Keratinocyte (primary cell): ENCODE data around the gene AKR1A1. TPM values are rescaled to one million over a fixed set of nuclear protein-coding genes. Genes with fewer than 3 reads are reported as not detected.

Experiments used
- DNase-seq: peaks from one replicate; pipeline ENCODE4 v3.0.0-alpha.2; 2011; ENCODE audit warnings: low read depth, missing footprints, low spot score
- FAIRE-seq: peaks from 2 replicates; lab custom pipeline; 2011; peaks lifted over from hg19 to GRCh38; lab: Jason Lieb, UNC
- H2AFZ ChIP-seq: 2 replicates; pipeline ENCODE4 v1.6.0; 2012; ENCODE audit warnings: low read length, control low read depth, inconsistent platforms; ENCODE audit not compliant: control insufficient read depth
- H3K27ac ChIP-seq: 2 replicates; pipeline ENCODE4 v1.5.1; 2011; ENCODE audit warnings: low read length; ENCODE audit not compliant: control insufficient read depth, insufficient read depth
- H3K27me3 ChIP-seq: 3 replicates; pipeline ENCODE4 v1.6.0; 2011; ENCODE audit warnings: low read length; ENCODE audit not compliant: control insufficient read depth, insufficient read depth; ENCODE audit errors: extremely low read depth
- H3K36me3 ChIP-seq, 2 experiments: 2 replicates in 1 of 2; 3 replicates in 1 of 2; pipeline ENCODE4 v1.5.1; 2011; ENCODE audit warnings: low read length in 2 of 2, mild to moderate bottlenecking in 1 of 2; ENCODE audit not compliant: control insufficient read depth in 2 of 2, insufficient read depth in 2 of 2; ENCODE audit errors: extremely low read depth in 1 of 2
- H3K4me1 ChIP-seq: 3 replicates; pipeline ENCODE4 v1.5.1; 2011; ENCODE audit warnings: low read length; ENCODE audit not compliant: control insufficient read depth, insufficient read depth; ENCODE audit errors: extremely low read depth
- H3K4me2 ChIP-seq: 3 replicates; pipeline ENCODE4 v1.6.0; 2011; ENCODE audit warnings: low read depth, low read length; ENCODE audit not compliant: control insufficient read depth, insufficient read depth; ENCODE audit errors: extremely low read depth
- H3K4me3 ChIP-seq, 3 experiments: fragments of 200-600 bp in 1 of 3; sonication (generic) in 1 of 3; 2 replicates in 2 of 3; 3 replicates in 1 of 3; pipeline ENCODE4 v1.5.1; 2011 to 2016; ENCODE audit warnings: low read length in 3 of 3, mild to moderate bottlenecking in 3 of 3, control low read depth in 2 of 3, inconsistent platforms in 1 of 3, low read depth in 1 of 3, mixed read lengths in 1 of 3, mixed run types in 1 of 3, moderate library complexity in 1 of 3; ENCODE audit not compliant: control insufficient read depth in 2 of 3, insufficient read depth in 2 of 3; ENCODE audit errors: extremely low read depth in 1 of 3
- H3K79me2 ChIP-seq: 2 replicates; pipeline ENCODE4 v1.6.0; 2012; ENCODE audit warnings: low read length; ENCODE audit not compliant: control insufficient read depth, insufficient read depth
- H3K9ac ChIP-seq: 3 replicates; pipeline ENCODE4 v1.6.0; 2011; ENCODE audit warnings: low read length; ENCODE audit not compliant: control insufficient read depth, insufficient read depth; ENCODE audit errors: extremely low read depth
- H3K9me1 ChIP-seq: 3 replicates; pipeline ENCODE4 v1.6.0; 2011; ENCODE audit warnings: low read length; ENCODE audit not compliant: control insufficient read depth, insufficient read depth; ENCODE audit errors: extremely low read depth
- H3K9me3 ChIP-seq: 2 replicates; pipeline ENCODE4 v1.5.1; 2012; ENCODE audit warnings: low read depth, low read length; ENCODE audit not compliant: control insufficient read depth
- H4K20me1 ChIP-seq: 3 replicates; pipeline ENCODE4 v1.6.0; 2011; ENCODE audit warnings: low read length; ENCODE audit not compliant: control insufficient read depth, insufficient read depth; ENCODE audit errors: extremely low read depth
- CTCF ChIP-seq, 3 experiments: IDR thresholded peaks in 1 of 3; conservative IDR thresholded peaks in 1 of 3; optimal IDR thresholded peaks in 1 of 3; 2 replicates in 2 of 3; 3 replicates in 1 of 3; pipeline versions ENCODE3 to v1.5.1; 2011; ENCODE audit warnings: low read length in 3 of 3, mild to moderate bottlenecking in 3 of 3, moderate library complexity in 2 of 3, control low read depth in 1 of 3, inconsistent platforms in 1 of 3; ENCODE audit not compliant: insufficient read depth in 2 of 3; ENCODE audit errors: extremely low read depth in 1 of 3
- EZH2 ChIP-seq: IDR thresholded peaks from one replicate; pipeline ENCODE4 v1.6.1; 2012; ENCODE audit warnings: inconsistent platforms, mild to moderate bottlenecking, low read length, moderate library complexity
- dilution Hi-C: fragments of 300-500 bp; cut with MboI; formaldehyde crosslinking; loops from one replicate; pipeline ENCODE4 v1.7.0; 2020; ENCODE audit warnings: low sequenced_read_pairs; ENCODE audit not compliant: extremely low pct_ligation_motif_present
- polyA plus RNA-seq, 5 experiments: library from polyadenylated mRNA; depleted of rRNA in 3 of 5; stranded (reverse) in 3 of 5; stranded (forward) in 1 of 5; unstranded in 1 of 5; fragments of >200 nt; gene quantifications; 1 replicate in 1 of 5; 2 replicates in 3 of 5; 3 replicates in 1 of 5; pipeline versions ENCODE4 v1.2.1 to v1.2.3, GENCODE V29; 2011 to 2012; ENCODE audit warnings: missing spikeins in 2 of 5, low read depth in 1 of 5, low replicate concordance in 1 of 5

The AKR1A1 gene
- polyA plus RNA-seq, 1 donor (not counting 4 experiments of a cell fraction or from before 2014, with no cell fraction given) = 107 TPM

- H3K9me1 ChIP-seq = no peaks in the 10 kb centered on the region
- H3K27me3 ChIP-seq = no peaks in the 10 kb centered on the region
- no peak for DNase-seq
- dilution Hi-C loops = no loop called here
- no peaks in the 10 kb centered on the region for H3K4me1 ChIP-seq
- TF ChIP-seq EZH2 (no peak), CTCF (optimal IDR thresholded peaks at IDR 0.05 in 1 of 3, IDR thresholded peaks at IDR 0.05 in 1 of 3, conservative IDR thresholded peaks at IDR 0.05 in 1 of 3; ENCODE audit: extremely low read depth in 1 of 3, insufficient read depth in 2 of 3, low read length in 3 of 3) (no peak)
- peaks cover 11 to 24% of the 10 kb centered on the region in 2 experiments for H3K36me3 ChIP-seq
- no peak overlapping the region for H3K27ac ChIP-seq
- H3K4me3 ChIP-seq = no peak overlapping the region
- H2AFZ ChIP-seq = no peak overlapping the region
- no peaks in the 10 kb centered on the region for H4K20me1 ChIP-seq
- H3K9ac ChIP-seq = no peak overlapping the region
- no peaks in the 10 kb centered on the region for H3K9me3 ChIP-seq
- no peak for FAIRE-seq
- H3K79me2 ChIP-seq = no peaks in the 10 kb centered on the region
- no peak overlapping the region for H3K4me2 ChIP-seq
Measured at GRCh38 chr1:45573231-45573804, 22.7 kb downstream of the AKR1A1 start.

- Histone ChIP-seq H3K36me3 (peaks cover 8 to 18% of the 10 kb centered on the region in 2 experiments), H3K9ac (no peak overlapping the region), H3K9me1 (no peaks in the 10 kb centered on the region), H3K27ac (no peak overlapping the region), H3K79me2 (no peaks in the 10 kb centered on the region), H3K4me1 (no peaks in the 10 kb centered on the region), H3K27me3 (no peaks in the 10 kb centered on the region), H3K4me2 (no peak overlapping the region), H4K20me1 (no peaks in the 10 kb centered on the region), H3K9me3 (no peaks in the 10 kb centered on the region), H2AFZ (no peak overlapping the region), H3K4me3 (no peak overlapping the region)
- TF ChIP-seq CTCF (optimal IDR thresholded peaks at IDR 0.05 in 1 of 3, IDR thresholded peaks at IDR 0.05 in 1 of 3, conservative IDR thresholded peaks at IDR 0.05 in 1 of 3; ENCODE audit: extremely low read depth in 1 of 3, insufficient read depth in 2 of 3, low read length in 3 of 3) (no peak), EZH2 (no peak)
- DNase-seq = no peak
- no peak for FAIRE-seq
- dilution Hi-C loops = no loop called here
Measured at GRCh38 chr1:45574105-45574626, 23.5 kb downstream of the AKR1A1 start.
